A549 (cell line): ENCODE results near the gene ACAN. TPM values are rescaled to one million over a fixed set of nuclear protein-coding genes. Genes with fewer than 3 reads are reported as not detected.

Experiments used
- ATAC-seq, 2 experiments: fragments of 200-7000 bp in 1 of 2; fragments of >200 bp in 1 of 2; cut with Nextera tagmentation in 1 of 2; cut with Tn5 transposase in 1 of 2; 3 replicates each; pipeline versions ENCODE4 v1.8.0 to v1.9.1; 2018 to 2020; ENCODE audit warnings: mild to moderate bottlenecking in 1 of 2, moderate library complexity in 1 of 2
- CTCF ChIA-PET: fragments of 300-600 bp; sonication (Branson Sonifier 250); formaldehyde crosslinking; extraction: SDS; loops from one replicate; lab custom pipeline; 2021; ENCODE audit warnings: antibody characterized with exemption, inconsistent platforms; lab: Yijun Ruan, JAX
- POLR2A ChIA-PET: fragments of 350-600 bp; formaldehyde crosslinking; extraction: SDS; loops from one replicate; lab custom pipeline; 2021; ENCODE audit warnings: antibody characterized with exemption, inconsistent platforms; lab: Yijun Ruan, JAX
- DNase-seq, 2 experiments: peaks; one replicate each; pipeline versions ENCODE4 v3.0.0 to v3.0.0-alpha.2; 2011 to 2016; ENCODE audit warnings: low read depth in 1 of 2, low spot score in 1 of 2
- FAIRE-seq: peaks from 2 replicates; lab custom pipeline; 2011; peaks lifted over from hg19 to GRCh38; lab: Jason Lieb, UNC
- H3K27ac ChIP-seq, 2 experiments: fragments of >200 bp; sonication (Bioruptor Twin); formaldehyde crosslinking; 3 replicates each; pipeline ENCODE4 v1.5.1; 2016 to 2017
- H3K4me1 ChIP-seq: fragments of >200 bp; sonication (Bioruptor Twin); formaldehyde crosslinking; 3 replicates; pipeline ENCODE4 v1.6.1; 2016
- H3K4me2 ChIP-seq: fragments of >200 bp; sonication (Bioruptor Twin); formaldehyde crosslinking; 3 replicates; pipeline ENCODE4 v1.6.1; 2016
- H3K4me3 ChIP-seq: fragments of >200 bp; sonication (Bioruptor Twin); formaldehyde crosslinking; 3 replicates; pipeline ENCODE4 v1.5.1; 2016
- H3K9me3 ChIP-seq: fragments of >200 bp; sonication (Bioruptor Twin); formaldehyde crosslinking; 3 replicates; pipeline ENCODE4 v1.6.1; 2016
- CBX2 ChIP-seq: fragments of 200-600 bp; sonication (generic); IDR thresholded peaks from 2 replicates; pipeline ENCODE4 v1.6.1; 2016; ENCODE audit warnings: low read depth, mild to moderate bottlenecking, borderline replicate concordance
- CBX8 ChIP-seq: fragments of 200-600 bp; sonication (generic); IDR thresholded peaks from 2 replicates; pipeline ENCODE4 v1.6.1; 2016
- EHF ChIP-seq: fragments of 250-450 bp; sonication (Bioruptor Pico); IDR thresholded peaks from 2 replicates; pipeline ENCODE4 v1.5.0; 2020; ENCODE audit warnings: mild to moderate bottlenecking
- EP300 ChIP-seq, 2 experiments: fragments of >200 bp; sonication (Bioruptor Twin); formaldehyde crosslinking; IDR thresholded peaks; 2 replicates in 1 of 2; 3 replicates in 1 of 2; pipeline ENCODE4 v1.6.1; 2016 to 2017
- FOSL2 ChIP-seq, 2 experiments: fragments of 450-650 bp in 1 of 2; fragments of >200 bp in 1 of 2; sonication (Bioruptor Twin) in 1 of 2; formaldehyde crosslinking; IDR thresholded peaks; 2 replicates each; pipeline versions ENCODE4 v1.5.0 to v1.6.1; 2016 to 2020; ENCODE audit warnings: mild to moderate bottlenecking in 1 of 2, moderate library complexity in 1 of 2
- HDAC2 ChIP-seq: fragments of 200-600 bp; sonication (generic); IDR thresholded peaks from 2 replicates; pipeline ENCODE4 v1.6.1; 2016
- HOXA7 ChIP-seq: fragments of 250-450 bp; sonication (Bioruptor Pico); IDR thresholded peaks from 2 replicates; pipeline ENCODE4 v1.5.0; 2020; ENCODE audit warnings: mild to moderate bottlenecking, moderate library complexity
- HOXB13 ChIP-seq: fragments of 250-450 bp; sonication (Bioruptor Pico); IDR thresholded peaks from 2 replicates; pipeline ENCODE4 v1.5.0; 2020; ENCODE audit warnings: low read depth, mild to moderate bottlenecking, moderate library complexity
- KDM1A ChIP-seq: fragments of 200-600 bp; sonication (generic); IDR thresholded peaks from 2 replicates; pipeline ENCODE4 v1.6.1; 2016; ENCODE audit warnings: low read depth, mild to moderate bottlenecking
- RCOR1 ChIP-seq: fragments of 150-350 bp; IDR thresholded peaks from 2 replicates; pipeline ENCODE4 v1.6.1; 2014; ENCODE audit warnings: antibody characterized with exemption, low read length, low read depth
- RFX5 ChIP-seq: fragments of 450-650 bp; IDR thresholded peaks from 2 replicates; pipeline ENCODE4 v1.7.1; 2014; ENCODE audit warnings: antibody characterized with exemption, mild to moderate bottlenecking, moderate library complexity
- ZFP36 ChIP-seq: fragments of 450-650 bp; IDR thresholded peaks from 2 replicates; pipeline ENCODE4 v1.6.1; 2014; ENCODE audit warnings: borderline replicate concordance; ENCODE audit not compliant: partially characterized antibody
- ZNF302 ChIP-seq: fragments of 250-450 bp; sonication (Bioruptor Pico); IDR thresholded peaks from 2 replicates; pipeline ENCODE4 v1.9.0; 2021; ENCODE audit warnings: inconsistent platforms, mild to moderate bottlenecking, moderate library complexity
- WGBS: methylation state at CpG from one replicate; pipeline ENCODE4 v1.1.6; 2017; ENCODE audit errors: missing lambda C conversion rate; 5-methylcytosine and 5-hydroxymethylcytosine counted together
- polyA plus RNA-seq, 4 experiments: library from polyadenylated mRNA; depleted of rRNA in 3 of 4; stranded (reverse); fragments of >200 nt; fragmentation: RNase III in 1 of 4; extraction: RNeasy Plus Mini Kit Qiagen cat#74134 plus additional on column Dnase treatment in 1 of 4; gene quantifications; 2 replicates in 3 of 4; 3 replicates in 1 of 4; pipeline ENCODE4 v1.2.3, GENCODE V29; 2011 to 2017
- TF ChIP-seq, protein P1 (sequence below): fragments of 250-450 bp; sonication (Bioruptor Pico); IDR thresholded peaks from 2 replicates; pipeline ENCODE4 v1.5.0; 2020; ENCODE audit warnings: low read depth, mild to moderate bottlenecking, moderate library complexity
- TF ChIP-seq, protein P2 (sequence below): fragments of 450-650 bp; IDR thresholded peaks from 2 replicates; pipeline ENCODE4 v1.6.1; 2014; ENCODE audit warnings: antibody characterized with exemption
- TF ChIP-seq, protein P3 (sequence below): fragments of >200 bp; sonication (Bioruptor Twin); formaldehyde crosslinking; IDR thresholded peaks from 3 replicates; pipeline ENCODE4 v1.5.1; 2016
- TF ChIP-seq, protein P4 (sequence below): fragments of 150-350 bp; IDR thresholded peaks from 2 replicates; pipeline ENCODE4 v1.6.1; 2014; ENCODE audit warnings: low read depth, mild to moderate bottlenecking, low read length
- TF ChIP-seq, protein P5 (sequence below): IDR thresholded peaks from 2 replicates; pipeline ENCODE4 v1.6.1; 2012; ENCODE audit warnings: low read depth, borderline replicate concordance

The ACAN gene
- polyA plus RNA-seq, 2 of the 4 experiments (the other 2 are of a cell fraction) = 0.01 TPM; not detected in 1

DNA sequence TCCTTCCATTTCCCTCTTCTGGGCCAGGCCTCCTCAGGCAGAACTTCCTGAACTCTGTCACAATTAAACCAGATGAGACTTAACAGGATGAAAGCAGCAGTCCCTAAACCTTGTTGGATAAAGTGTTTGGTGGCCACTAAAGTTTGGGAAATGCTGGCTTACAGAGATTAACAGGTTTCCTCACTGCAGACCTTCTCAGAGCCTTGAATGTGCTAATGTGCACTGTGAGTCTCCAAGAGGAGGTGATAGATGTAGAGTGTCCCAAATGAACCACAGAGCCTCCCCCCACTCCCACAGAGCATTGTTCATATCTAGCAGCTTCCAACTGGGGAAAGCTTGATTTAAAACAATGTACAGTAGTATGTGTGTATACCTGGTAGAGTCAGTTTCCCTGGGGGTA lies 49.2 kb downstream of the ACAN start:
- peaks cover 20% of the 10 kb centered on the region for H3K9me3 ChIP-seq
- FAIRE-seq (no peak), DNase-seq (no peak)
- CTCF ChIA-PET = no interaction called here
- H3K4me3 ChIP-seq = no peak overlapping the region
- H3K4me1 ChIP-seq = no peaks in the 10 kb centered on the region
- TF ChIP-seq CBX2 = no peak
- no peak for TF ChIP-seq HDAC2
- TF ChIP-seq, protein P1, sequence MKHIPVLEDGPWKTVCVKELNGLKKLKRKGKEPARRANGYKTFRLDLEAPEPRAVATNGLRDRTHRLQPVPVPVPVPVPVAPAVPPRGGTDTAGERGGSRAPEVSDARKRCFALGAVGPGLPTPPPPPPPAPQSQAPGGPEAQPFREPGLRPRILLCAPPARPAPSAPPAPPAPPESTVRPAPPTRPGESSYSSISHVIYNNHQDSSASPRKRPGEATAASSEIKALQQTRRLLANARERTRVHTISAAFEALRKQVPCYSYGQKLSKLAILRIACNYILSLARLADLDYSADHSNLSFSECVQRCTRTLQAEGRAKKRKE = no peak
- no peak for TF ChIP-seq RCOR1
- no peak for TF ChIP-seq ZNF302 (CRISPR knock-in tag)
- TF ChIP-seq, protein P2, sequence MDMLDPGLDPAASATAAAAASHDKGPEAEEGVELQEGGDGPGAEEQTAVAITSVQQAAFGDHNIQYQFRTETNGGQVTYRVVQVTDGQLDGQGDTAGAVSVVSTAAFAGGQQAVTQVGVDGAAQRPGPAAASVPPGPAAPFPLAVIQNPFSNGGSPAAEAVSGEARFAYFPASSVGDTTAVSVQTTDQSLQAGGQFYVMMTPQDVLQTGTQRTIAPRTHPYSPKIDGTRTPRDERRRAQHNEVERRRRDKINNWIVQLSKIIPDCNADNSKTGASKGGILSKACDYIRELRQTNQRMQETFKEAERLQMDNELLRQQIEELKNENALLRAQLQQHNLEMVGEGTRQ = no peak
- no peak for TF ChIP-seq CBX8
- TF ChIP-seq FOSL2 (IDR thresholded peaks at IDR 0.05) = no peak
- TF ChIP-seq FOSL2 (CRISPR knock-in tag; IDR thresholded peaks at IDR 0.05) = no peak
- TF ChIP-seq, protein P3, sequence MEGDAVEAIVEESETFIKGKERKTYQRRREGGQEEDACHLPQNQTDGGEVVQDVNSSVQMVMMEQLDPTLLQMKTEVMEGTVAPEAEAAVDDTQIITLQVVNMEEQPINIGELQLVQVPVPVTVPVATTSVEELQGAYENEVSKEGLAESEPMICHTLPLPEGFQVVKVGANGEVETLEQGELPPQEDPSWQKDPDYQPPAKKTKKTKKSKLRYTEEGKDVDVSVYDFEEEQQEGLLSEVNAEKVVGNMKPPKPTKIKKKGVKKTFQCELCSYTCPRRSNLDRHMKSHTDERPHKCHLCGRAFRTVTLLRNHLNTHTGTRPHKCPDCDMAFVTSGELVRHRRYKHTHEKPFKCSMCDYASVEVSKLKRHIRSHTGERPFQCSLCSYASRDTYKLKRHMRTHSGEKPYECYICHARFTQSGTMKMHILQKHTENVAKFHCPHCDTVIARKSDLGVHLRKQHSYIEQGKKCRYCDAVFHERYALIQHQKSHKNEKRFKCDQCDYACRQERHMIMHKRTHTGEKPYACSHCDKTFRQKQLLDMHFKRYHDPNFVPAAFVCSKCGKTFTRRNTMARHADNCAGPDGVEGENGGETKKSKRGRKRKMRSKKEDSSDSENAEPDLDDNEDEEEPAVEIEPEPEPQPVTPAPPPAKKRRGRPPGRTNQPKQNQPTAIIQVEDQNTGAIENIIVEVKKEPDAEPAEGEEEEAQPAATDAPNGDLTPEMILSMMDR = no peak
- no peak for TF ChIP-seq EP300 (IDR thresholded peaks at IDR 0.05)
- TF ChIP-seq KDM1A = no peak
- TF ChIP-seq, all 56 proteins: peak for 0
- no peak overlapping the region for H3K4me2 ChIP-seq
- H3K27ac ChIP-seq = no peak overlapping the region
- ATAC-seq = no peak
- POLR2A ChIA-PET = no interaction called here

DNA sequence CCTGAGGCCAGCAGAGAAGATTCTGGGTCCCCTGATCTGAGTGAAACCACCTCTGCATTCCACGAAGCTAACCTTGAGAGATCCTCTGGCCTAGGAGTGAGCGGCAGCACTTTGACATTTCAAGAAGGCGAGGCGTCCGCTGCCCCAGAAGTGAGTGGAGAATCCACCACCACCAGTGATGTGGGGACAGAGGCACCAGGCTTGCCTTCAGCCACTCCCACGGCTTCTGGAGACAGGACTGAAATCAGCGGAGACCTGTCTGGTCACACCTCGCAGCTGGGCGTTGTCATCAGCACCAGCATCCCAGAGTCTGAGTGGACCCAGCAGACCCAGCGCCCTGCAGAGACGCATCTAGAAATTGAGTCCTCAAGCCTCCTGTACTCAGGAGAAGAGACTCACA lies 55.7 kb downstream of the ACAN start:
- no peak overlapping the region for H3K4me2 ChIP-seq
- FAIRE-seq = no peak
- peak in 1 of 2 experiments; percentile 27; a peak in 3 of 6 replicates for ATAC-seq
- H3K4me3 ChIP-seq = no peak overlapping the region
- CTCF ChIA-PET = interaction anchor here (0.8 to 4.3 kb wide), 3 partner anchors 12 to 308 kb away, joined by 4 to 23 read pairs (median 4); no protein-coding TSS in a partner anchor
- no peaks in the 10 kb centered on the region for H3K4me1 ChIP-seq
- 61% methylated on average over 11 of the region's 11 CpGs for WGBS
- H3K27ac ChIP-seq = no peak overlapping the region
- POLR2A ChIA-PET = no interaction called here
- H3K9me3 ChIP-seq = peaks cover 23% of the 10 kb centered on the region
- DNase-seq = no peak
- TF ChIP-seq HOXA7 (CRISPR knock-in tag) (no peak), HOXB13 (no peak), EHF (CRISPR knock-in tag) (no peak), RFX5 (no peak), ZFP36 (no peak)
- TF ChIP-seq, protein P4, sequence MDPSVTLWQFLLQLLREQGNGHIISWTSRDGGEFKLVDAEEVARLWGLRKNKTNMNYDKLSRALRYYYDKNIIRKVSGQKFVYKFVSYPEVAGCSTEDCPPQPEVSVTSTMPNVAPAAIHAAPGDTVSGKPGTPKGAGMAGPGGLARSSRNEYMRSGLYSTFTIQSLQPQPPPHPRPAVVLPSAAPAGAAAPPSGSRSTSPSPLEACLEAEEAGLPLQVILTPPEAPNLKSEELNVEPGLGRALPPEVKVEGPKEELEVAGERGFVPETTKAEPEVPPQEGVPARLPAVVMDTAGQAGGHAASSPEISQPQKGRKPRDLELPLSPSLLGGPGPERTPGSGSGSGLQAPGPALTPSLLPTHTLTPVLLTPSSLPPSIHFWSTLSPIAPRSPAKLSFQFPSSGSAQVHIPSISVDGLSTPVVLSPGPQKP = no peak
- TF ChIP-seq, protein P5, sequence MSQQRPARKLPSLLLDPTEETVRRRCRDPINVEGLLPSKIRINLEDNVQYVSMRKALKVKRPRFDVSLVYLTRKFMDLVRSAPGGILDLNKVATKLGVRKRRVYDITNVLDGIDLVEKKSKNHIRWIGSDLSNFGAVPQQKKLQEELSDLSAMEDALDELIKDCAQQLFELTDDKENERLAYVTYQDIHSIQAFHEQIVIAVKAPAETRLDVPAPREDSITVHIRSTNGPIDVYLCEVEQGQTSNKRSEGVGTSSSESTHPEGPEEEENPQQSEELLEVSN = no peak
- TF ChIP-seq, protein P1 = no peak
- TF ChIP-seq, protein P2 = no peak
